GM23338 (cell line): ENCODE measurements around the gene MCMBP. TPM values are rescaled to one million over a fixed set of nuclear protein-coding genes. Genes with fewer than 3 reads are reported as not detected.

Source experiments
- ATAC-seq: fragments of 200-7000 bp; cut with Tn5 transposase; 3 replicates; pipeline ENCODE4 v1.9.1; 2020
- DNase-seq: peaks from one replicate; pipeline ENCODE4 v3.0.0-alpha.2; 2015; ENCODE audit warnings: low spot score
- H2AFZ ChIP-seq: fragments of 200-600 bp; sonication (generic); 2 replicates; pipeline ENCODE4 v1.8.0; 2016; ENCODE audit warnings: antibody characterized with exemption, mild to moderate bottlenecking, moderate library complexity
- H3F3A ChIP-seq: fragments of 200-600 bp; sonication (generic); replicated peaks from 2 replicates; pipeline ENCODE4 v1.8.0; 2017; ENCODE audit warnings: antibody characterized with exemption, mixed run types, low read depth
- H3K27ac ChIP-seq: fragments of 200-600 bp; sonication (generic); 2 replicates; pipeline ENCODE4 v1.6.1; 2016; ENCODE audit warnings: low read depth
- H3K27me3 ChIP-seq: fragments of 200-600 bp; sonication (generic); 2 replicates; pipeline ENCODE4 v1.8.0; 2016; ENCODE audit warnings: mild to moderate bottlenecking, mixed run types, moderate library complexity; ENCODE audit not compliant: insufficient read depth
- H3K36me3 ChIP-seq: fragments of 200-600 bp; sonication (generic); 2 replicates; pipeline ENCODE4 v1.8.0; 2016; ENCODE audit warnings: mild to moderate bottlenecking; ENCODE audit not compliant: insufficient read depth
- H3K4me1 ChIP-seq: fragments of 200-600 bp; sonication (generic); 2 replicates; pipeline ENCODE4 v1.8.0; 2016; ENCODE audit warnings: mild to moderate bottlenecking, moderate library complexity; ENCODE audit not compliant: insufficient read depth
- H3K4me2 ChIP-seq: fragments of 200-600 bp; sonication (generic); 2 replicates; pipeline ENCODE4 v1.7.1; 2017; ENCODE audit warnings: mixed run types
- H3K4me3 ChIP-seq: fragments of 200-600 bp; sonication (generic); 2 replicates; pipeline ENCODE4 v1.6.1; 2016; ENCODE audit warnings: mixed run types
- H3K79me2 ChIP-seq: fragments of 200-600 bp; sonication (generic); replicated peaks from 2 replicates; pipeline ENCODE4 v1.8.0; 2017; ENCODE audit warnings: mild to moderate bottlenecking; ENCODE audit not compliant: insufficient read depth
- H3K9me2 ChIP-seq: fragments of 200-600 bp; sonication (generic); 2 replicates; pipeline ENCODE4 v1.8.0; 2017; ENCODE audit not compliant: insufficient read depth
- H4K20me1 ChIP-seq: fragments of 200-600 bp; sonication (generic); replicated peaks from 2 replicates; pipeline ENCODE4 v1.8.0; 2017; ENCODE audit warnings: mild to moderate bottlenecking; ENCODE audit not compliant: insufficient read depth
- H3K27ac Mint-ChIP-seq: 2 replicates; pipeline ENCODE4 v1.8.0; 2020; ENCODE audit warnings: inconsistent platforms, mild to moderate bottlenecking, moderate library complexity, mixed read lengths
- H3K27me3 Mint-ChIP-seq: 3 replicates; pipeline ENCODE4 v1.8.0; 2022; ENCODE audit warnings: low read depth, mild to moderate bottlenecking, moderate library complexity, mixed read lengths, inconsistent platforms; ENCODE audit not compliant: insufficient read depth, poor library complexity
- H3K36me3 Mint-ChIP-seq: 3 replicates; pipeline ENCODE4 v1.8.0; 2021; ENCODE audit warnings: low read depth, mild to moderate bottlenecking, inconsistent platforms, moderate library complexity, mixed read lengths
- H3K4me1 Mint-ChIP-seq: 3 replicates; pipeline ENCODE4 v1.8.0; 2020; ENCODE audit warnings: mild to moderate bottlenecking, inconsistent platforms, mixed read lengths
- H3K4me3 Mint-ChIP-seq: 3 replicates; pipeline ENCODE4 v1.8.0; 2021; ENCODE audit warnings: moderate library complexity, mild to moderate bottlenecking, inconsistent platforms, mixed read lengths
- H3K9me3 Mint-ChIP-seq: 3 replicates; pipeline ENCODE4 v1.8.0; 2020; ENCODE audit warnings: moderate library complexity, mild to moderate bottlenecking, inconsistent platforms, mixed read lengths
- CTCF ChIP-seq, 2 experiments: fragments of 200-600 bp in 1 of 2; sonication (generic) in 1 of 2; conservative IDR thresholded peaks; 2 replicates each; pipeline versions ENCODE4 v1.5.1 to v1.6.1; 2016 to 2017; ENCODE audit warnings: antibody characterized with exemption in 2 of 2, low read depth in 2 of 2, mild to moderate bottlenecking in 2 of 2, moderate library complexity in 1 of 2
- ETS1 ChIP-seq: IDR thresholded peaks from 2 replicates; pipeline ENCODE4 v1.6.1; 2016; ENCODE audit warnings: antibody characterized with exemption
- EZH2 ChIP-seq: fragments of 200-600 bp; sonication (generic); IDR thresholded peaks from one replicate; pipeline ENCODE4 v1.8.0; 2017; ENCODE audit warnings: antibody characterized with exemption, mild to moderate bottlenecking, low read depth; ENCODE audit not compliant: unreplicated experiment
- EZH2phosphoT487 ChIP-seq: fragments of 200-600 bp; sonication (generic); IDR thresholded peaks from one replicate; pipeline ENCODE4 v1.8.1; 2018; ENCODE audit warnings: antibody characterized with exemption; ENCODE audit not compliant: unreplicated experiment
- POLR2AphosphoS5 ChIP-seq: IDR thresholded peaks from 2 replicates; pipeline ENCODE4 v1.6.1; 2016; ENCODE audit warnings: antibody characterized with exemption, low read depth
- STAT1 ChIP-seq: IDR thresholded peaks from one replicate; pipeline ENCODE4 v1.6.1; 2016; ENCODE audit warnings: antibody characterized with exemption; ENCODE audit not compliant: unreplicated experiment
- ZNF331 ChIP-seq: fragments of 250-450 bp; sonication (Bioruptor Pico); IDR thresholded peaks from 2 replicates; pipeline ENCODE4 v1.5.0; 2020; ENCODE audit warnings: low read depth, mild to moderate bottlenecking, moderate library complexity
- polyA plus RNA-seq: library from polyadenylated mRNA; unstranded; fragments of >200 nt; fragmentation: Nextera tagmentation; extraction: Ambion mirVana; gene quantifications from 2 replicates; pipeline ENCODE4 v1.2.1, GENCODE V29; 2016
- total RNA-seq: library from RNA; depleted of rRNA; stranded (reverse); fragments of >200 nt; shearing (Covaris generic); gene quantifications from 2 replicates; pipeline ENCODE4 v1.2.3, GENCODE V29; 2014; rRNA removed

Gene MCMBP
- total and polyA plus RNA-seq, 2 experiments from 2014 or later, result 30.9 to 76.6 TPM

- TF ChIP-seq ZNF331 (CRISPR knock-in tag), result no peak
- TF ChIP-seq EZH2, result no peak
- TF ChIP-seq ETS1, result no peak
- no peak for TF ChIP-seq POLR2AphosphoS5
- TF ChIP-seq STAT1, result no peak
Measured at GRCh38 chr10:119781498-119781897, 91.1 kb downstream of the MCMBP start (continued).

GRCh38 chr10:119780879-119781480 lies 91.7 kb downstream of the MCMBP start:
- no peaks in the 10 kb centered on the region for H3K9me3 Mint-ChIP-seq
- Histone ChIP-seq H3K4me2 (no peak overlapping the region), H3K36me3 (no peaks in the 10 kb centered on the region), H3K4me1 (peaks cover 14% of the 10 kb centered on the region), H3K9me2 (no peaks in the 10 kb centered on the region), H3F3A (no peaks in the 10 kb centered on the region; the same call in 1 of the 2 replicates), H3K79me2 (no peaks in the 10 kb centered on the region), H3K4me3 (no peak overlapping the region), H4K20me1 (no peaks in the 10 kb centered on the region), H3K27me3 (no peaks in the 10 kb centered on the region), H3K27ac (no peak overlapping the region), H2AFZ (no peak overlapping the region)
- peaks cover 18% of the 10 kb centered on the region for H3K4me1 Mint-ChIP-seq
- TF ChIP-seq ETS1 (no peak), CTCF (conservative IDR thresholded peaks at IDR 0.05; ENCODE audit: low read depth in 2 of 2) (no peak), POLR2AphosphoS5 (no peak), EZH2phosphoT487 (no peak)
- no peak for ATAC-seq
- H3K36me3 Mint-ChIP-seq, result no peaks in the 10 kb centered on the region
- H3K4me3 Mint-ChIP-seq, result no peak overlapping the region
- peaks cover 5% of the 10 kb centered on the region for H3K27me3 Mint-ChIP-seq
- no peak for DNase-seq
- no peak overlapping the region for H3K27ac Mint-ChIP-seq

Other genes with a start within 250 kb of the MCMBP start
- gene BAG3, start 221.5 kb downstream of the MCMBP start, total RNA-seq, result 8.2 TPM in 2 replicates
- gene BAG3, start 221.5 kb downstream of the MCMBP start, polyA plus RNA-seq, result 8.4 and 8.6 TPM in 2 replicates
- gene INPP5F, start 146.8 kb downstream of the MCMBP start, total RNA-seq, result 80.3 and 86.0 TPM in 2 replicates
- 36.2 and 41.4 TPM in 2 replicates for gene INPP5F, start 146.8 kb downstream of the MCMBP start, polyA plus RNA-seq
- 27.9 and 35.2 TPM in 2 replicates for gene SEC23IP, start 19.9 kb upstream of the MCMBP start, total RNA-seq
- gene SEC23IP, start 19.9 kb upstream of the MCMBP start, polyA plus RNA-seq, result 26.2 and 35.6 TPM in 2 replicates